HG03135 (cell line): ENCODE data around the gene NFASC.

Source experiments
- ATAC-seq: cut with Tn5 transposase; IDR thresholded peaks from one replicate; pipeline ENCODE4 v1.9.1; 2021; ENCODE audit warnings: mild to moderate bottlenecking, moderate library complexity; ENCODE audit not compliant: unreplicated experiment

The NFASC gene

DNA sequence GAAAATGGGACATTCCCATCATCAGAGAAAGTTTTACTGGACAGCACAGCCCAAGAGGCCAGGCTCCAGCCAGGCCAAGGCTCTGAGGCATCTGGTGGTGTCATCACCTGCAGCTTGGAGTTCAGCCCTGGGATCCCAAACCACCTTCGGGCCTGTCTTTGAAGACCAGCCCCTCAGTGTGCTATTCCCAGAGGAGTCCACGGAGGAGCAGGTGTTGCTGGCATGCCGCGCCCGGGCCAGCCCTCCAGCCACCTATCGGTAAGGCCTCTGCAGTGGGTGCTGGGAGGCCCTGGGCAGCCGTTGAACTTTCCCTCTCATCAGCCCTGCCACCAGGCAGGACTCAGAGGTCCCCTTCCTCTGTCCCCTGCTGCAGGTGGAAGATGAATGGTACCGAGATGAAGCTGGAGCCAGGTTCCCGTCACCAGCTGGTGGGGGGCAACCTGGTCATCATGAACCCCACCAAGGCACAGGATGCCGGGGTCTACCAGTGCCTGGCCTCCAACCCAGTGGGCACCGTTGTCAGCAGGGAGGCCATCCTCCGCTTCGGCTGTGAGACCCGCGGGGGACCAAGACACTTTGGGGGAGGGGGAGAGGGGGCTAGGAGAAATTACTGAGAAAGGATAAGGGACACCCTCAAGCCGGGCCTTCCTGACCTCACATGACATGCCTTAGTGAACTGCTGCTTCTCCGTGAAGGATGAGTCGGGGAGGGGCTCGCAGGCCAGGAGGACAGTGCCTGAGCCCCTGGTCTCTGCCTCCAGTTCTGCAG lies 187.3 kb downstream of the NFASC start:
- ATAC-seq: no peak

DNA sequence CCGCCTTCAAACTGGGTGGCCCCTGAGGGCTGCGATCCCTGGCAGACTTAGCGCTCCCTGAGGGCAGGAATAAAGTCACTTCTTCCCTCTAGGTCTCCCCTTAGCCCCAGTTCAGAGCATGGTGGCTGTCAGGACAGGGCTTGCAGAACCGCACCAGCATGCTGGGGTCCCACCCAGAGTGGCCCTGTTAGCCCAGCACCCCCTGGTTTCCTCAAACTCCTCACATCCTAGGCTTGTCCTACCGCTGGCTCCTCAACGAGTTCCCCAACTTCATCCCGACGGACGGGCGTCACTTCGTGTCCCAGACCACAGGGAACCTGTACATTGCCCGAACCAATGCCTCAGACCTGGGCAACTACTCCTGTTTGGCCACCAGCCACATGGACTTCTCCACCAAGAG lies 188.2 kb downstream of the NFASC start:
- ATAC-seq: no peak

DNA sequence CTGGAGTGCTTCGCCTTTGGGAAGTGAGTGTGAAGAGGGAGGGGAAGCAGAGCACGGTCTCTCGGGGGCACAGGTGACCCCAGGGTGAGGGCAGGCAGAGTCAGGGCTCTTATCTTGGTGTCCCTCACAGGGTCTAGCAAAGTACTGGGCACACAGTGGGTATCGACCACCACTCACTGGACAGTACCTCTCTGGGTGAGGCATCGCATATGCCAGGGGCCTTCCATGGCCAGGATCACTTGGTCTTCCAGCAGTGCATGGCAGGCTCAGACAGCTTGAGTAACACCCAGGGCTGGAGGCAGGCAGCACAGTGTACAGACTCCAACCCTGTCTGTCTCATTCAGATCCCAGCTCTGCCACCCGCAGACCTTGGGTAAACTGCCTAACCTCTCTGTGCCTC lies 189.0 kb downstream of the NFASC start:
- ATAC-seq: no peak

DNA sequence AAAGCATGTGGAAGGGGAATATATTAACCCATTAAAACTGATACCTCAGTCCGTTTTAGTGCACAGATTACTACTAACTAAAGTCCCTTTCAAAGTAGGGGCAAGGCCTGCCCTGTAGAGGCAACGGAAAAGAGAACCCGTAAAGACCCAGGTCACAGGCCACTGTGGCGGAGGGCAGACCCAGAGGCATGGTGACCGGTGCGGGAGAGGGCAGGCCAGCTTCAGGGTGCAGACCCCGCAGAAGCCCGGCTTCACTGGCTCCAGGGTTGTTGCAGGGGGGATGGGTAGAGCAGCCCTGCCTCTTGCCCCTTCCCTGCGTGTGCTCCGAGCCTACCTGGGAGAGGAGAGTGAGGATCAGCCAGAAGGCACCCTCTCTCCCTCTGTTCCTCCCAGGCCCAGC lies 190.1 kb downstream of the NFASC start:
- no peak for ATAC-seq

DNA sequence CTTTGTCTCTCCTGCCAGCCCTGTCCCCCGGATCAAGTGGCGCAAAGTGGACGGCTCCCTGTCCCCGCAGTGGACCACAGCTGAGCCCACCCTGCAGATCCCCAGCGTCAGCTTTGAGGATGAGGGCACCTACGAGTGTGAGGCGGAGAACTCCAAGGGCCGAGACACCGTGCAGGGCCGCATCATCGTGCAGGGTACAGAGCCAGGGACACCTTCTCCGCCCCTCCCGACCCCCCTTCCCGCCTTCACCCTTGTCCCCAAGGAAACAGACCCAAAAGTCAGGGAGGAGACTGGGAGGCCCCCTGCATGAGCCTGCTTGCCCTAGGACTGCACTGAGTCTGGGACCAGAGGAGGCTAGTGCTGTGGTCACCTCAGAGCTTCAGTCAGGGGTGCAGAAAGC lies 190.6 kb downstream of the NFASC start:
- no peak for ATAC-seq

DNA sequence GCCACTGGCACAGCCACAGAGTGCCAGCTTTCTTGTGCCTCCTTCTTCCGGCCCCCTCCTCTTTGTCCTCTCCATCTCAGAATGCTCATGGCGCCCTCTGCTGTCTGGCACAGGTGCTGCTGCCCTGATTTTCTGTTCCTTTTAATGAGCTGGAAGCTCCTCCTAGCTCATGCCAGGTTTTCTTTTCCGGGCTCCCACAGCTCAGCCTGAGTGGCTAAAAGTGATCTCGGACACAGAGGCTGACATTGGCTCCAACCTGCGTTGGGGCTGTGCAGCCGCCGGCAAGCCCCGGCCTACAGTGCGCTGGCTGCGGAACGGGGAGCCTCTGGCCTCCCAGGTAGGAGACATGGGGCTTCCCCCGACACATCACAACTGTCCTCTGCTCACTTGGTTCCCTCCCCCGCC lies 191.0 kb downstream of the NFASC start:
- no peak for ATAC-seq

DNA sequence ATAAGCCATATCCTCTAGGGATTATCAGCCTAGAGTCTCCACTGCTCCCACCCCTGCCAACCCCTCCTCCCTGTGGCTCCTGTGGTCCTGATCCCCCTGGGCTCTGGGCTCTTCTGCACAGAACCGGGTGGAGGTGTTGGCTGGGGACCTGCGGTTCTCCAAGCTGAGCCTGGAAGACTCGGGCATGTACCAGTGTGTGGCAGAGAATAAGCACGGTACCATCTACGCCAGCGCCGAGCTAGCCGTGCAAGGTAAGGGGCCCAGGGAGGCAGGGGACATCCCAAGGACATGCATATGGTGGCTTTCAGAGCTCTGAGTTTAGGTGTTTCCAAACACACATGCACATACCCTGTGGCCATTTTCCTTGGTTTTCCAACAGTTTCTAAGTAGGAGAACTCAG lies 191.7 kb downstream of the NFASC start:
- ATAC-seq: no peak

DNA sequence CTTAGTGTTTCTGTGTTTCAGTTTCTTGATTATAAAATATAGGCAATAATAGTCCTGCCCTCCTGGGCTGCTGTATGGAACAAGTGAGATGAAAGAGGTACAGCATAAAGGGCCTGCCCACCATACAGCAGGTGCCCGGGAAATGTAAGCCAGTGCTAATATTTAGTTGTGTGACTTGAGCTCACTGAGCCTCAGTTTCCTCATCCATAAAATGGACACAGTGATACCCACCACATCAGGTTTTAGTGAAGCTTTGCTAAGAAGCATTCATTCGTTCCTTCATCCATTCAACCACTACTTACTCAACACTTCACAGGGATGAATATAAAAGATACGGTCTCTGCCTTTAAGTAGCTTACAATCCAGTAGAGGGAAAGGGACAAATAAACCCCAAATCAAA lies 192.2 kb downstream of the NFASC start:
- ATAC-seq: no peak

DNA sequence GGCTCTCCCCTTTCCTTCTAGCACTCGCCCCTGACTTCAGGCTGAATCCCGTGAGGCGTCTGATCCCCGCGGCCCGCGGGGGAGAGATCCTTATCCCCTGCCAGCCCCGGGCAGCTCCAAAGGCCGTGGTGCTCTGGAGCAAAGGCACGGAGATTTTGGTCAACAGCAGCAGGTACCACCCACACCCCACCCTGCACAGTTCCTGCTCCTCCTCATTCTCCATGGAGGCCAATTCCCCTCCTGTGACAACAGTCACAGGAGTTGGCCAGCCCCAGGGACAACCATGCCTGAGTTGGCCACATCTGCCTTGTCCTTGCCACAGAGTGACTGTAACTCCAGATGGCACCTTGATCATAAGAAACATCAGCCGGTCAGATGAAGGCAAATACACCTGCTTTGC lies 193.6 kb downstream of the NFASC start:
- ATAC-seq: no peak

DNA sequence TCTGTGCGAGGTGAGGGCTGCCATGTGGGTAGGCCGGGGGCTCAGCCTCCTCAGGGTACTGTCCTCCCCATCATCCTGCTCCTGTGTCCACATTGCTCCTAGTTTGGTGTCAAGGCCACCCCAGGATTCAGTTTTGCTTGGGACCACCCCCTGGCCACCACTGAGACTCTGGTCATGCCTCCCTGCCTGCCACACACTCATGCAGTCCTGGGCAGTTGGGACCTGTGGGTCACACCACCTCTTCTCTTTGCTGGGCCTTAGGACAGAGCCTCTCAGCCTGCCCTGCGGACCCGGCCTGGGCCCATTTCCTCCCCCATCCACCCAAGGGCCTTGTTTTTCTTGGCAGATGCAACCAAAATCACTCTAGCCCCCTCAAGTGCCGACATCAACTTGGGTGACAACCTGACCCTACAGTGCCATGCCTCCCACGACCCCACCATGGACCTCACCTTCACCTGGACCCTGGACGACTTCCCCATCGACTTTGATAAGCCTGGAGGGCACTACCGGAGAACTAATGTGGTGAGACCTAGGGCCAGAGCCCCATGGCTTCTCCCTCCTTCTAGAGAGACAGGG lies 194.2 kb downstream of the NFASC start:
- no peak for ATAC-seq

DNA sequence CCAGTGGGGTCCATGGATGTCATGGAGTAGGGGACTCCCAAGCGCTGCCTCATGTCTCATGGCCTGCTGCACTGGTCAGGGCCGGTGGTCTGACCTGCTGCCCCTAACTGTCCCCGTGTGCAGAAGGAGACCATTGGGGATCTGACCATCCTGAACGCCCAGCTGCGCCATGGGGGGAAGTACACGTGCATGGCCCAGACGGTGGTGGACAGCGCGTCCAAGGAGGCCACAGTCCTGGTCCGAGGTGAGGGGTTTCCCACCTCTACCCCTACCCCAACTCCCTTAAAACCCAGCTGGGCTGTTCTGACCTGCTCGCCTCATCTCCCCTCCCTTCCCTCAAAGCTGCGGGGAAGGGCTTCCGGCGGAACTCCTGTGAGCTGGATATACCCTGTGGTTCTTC lies 195.0 kb downstream of the NFASC start:
- no peak for ATAC-seq

DNA sequence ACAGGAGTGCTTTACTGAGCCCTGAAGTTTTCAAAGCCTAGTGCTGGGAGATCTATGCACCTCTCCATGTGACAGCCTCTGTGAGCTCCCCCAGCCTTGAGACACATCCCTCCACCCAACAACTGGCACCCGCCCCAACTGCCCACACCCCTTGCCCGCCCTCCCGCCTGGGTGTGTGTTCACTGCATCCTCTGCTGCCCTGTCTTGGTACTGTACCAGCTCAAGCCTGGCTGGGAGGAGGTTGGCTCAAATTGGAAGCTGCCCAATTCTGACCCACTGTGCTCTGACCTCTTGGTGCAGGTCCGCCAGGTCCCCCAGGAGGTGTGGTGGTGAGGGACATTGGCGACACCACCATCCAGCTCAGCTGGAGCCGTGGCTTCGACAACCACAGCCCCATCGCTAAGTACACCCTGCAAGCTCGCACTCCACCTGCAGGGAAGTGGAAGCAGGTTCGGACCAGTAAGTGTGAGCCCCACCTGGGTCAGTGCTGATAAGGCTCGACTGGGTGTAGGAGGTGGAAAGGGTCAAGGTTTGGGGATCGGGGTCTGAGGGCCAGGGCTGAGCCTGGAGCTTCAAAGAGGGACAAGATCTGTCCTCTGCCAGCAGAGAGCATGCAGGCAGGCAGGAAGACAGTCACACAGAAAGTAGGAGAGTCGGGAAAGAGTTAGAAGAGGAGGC lies 195.6 kb downstream of the NFASC start:
- ATAC-seq: no peak

DNA sequence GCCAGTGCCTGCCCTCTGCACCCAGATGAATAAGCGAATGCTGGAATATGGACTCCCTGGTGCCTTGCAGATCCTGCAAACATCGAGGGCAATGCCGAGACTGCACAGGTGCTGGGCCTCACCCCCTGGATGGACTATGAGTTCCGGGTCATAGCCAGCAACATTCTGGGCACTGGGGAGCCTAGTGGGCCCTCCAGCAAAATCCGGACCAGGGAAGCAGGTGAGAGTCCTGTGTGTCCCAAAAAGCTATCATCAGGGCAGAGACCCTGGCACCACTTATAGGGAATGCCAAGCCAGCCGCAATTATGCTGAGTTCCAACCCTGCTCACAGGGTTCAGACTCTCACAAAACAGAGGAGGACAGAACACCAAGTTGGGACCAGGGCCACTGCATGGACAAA lies 196.4 kb downstream of the NFASC start:
- no peak for ATAC-seq

DNA sequence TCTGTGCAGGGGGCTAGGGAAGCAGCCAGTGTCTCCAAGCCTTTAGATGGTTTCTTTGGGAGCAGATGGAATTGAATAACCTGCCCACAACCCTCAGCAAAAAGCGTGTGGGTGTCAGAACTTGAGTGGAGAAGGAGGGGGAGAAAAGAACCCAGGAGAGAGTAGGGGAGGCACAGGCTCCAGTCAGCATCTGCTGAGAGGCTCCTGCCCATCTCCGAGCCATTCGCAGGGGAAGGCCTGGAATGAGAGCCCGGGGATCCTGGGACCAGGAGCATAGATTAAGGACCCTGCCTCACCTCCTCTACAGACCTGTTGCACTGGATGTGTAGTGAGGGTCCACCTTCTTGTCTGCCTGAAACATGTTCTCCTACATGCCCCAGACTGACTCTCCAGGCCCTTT lies 197.3 kb downstream of the NFASC start:
- no peak for ATAC-seq

DNA sequence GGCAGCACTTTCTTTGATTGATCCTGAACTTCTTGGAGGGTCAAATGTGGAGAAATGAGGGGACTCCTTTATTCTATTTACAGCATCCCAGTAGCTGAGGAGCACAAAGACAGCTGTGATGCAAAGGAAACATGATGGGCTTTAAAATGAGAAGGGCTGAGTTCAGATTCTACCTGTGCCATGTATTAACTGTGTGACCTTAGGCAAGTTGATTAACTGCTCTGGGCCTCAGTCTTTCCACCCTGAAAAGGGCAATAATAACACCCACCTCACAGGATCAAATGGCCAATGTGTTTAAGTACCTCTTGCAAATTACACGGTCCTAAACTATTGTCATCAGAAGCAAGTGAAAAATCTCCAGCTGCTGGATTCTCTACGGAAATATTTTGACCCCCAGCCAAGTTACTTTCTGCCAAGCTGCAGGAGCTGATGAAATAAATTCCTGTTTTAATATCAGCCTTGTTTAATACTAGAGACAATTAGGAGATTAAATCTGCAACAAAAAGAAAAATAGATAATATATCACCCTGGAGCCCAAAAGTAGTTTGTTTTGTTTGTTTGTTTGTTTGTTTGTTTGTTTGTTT lies 197.9 kb downstream of the NFASC start:
- ATAC-seq: no peak

DNA sequence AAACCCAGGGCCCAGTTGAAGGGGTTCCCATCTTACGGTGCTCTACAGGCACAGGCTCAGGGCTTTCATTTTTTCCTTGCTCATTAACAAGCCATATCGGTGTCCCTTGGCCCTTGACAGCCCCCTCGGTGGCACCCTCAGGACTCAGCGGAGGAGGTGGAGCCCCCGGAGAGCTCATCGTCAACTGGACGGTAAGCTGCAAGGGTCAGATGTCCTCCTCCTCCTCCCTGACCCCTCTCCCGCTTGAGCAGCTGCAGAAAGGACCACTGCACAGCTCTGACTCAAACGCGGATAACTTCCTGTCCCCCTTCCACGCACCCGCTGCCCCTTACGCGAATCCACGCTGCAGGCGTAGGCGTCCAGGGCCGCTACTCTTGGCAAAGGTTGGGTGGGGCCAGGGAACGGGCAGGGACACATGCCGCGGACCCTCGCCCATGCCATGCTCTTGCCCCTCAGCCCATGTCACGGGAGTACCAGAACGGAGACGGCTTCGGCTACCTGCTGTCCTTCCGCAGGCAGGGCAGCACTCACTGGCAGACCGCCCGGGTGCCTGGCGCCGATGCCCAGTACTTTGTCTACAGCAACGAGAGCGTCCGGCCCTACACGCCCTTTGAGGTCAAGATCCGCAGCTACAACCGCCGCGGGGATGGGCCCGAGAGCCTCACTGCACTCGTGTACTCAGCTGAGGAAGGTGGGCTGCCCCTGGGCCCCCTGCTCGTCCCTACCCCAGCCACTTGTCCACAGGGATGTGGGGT lies 198.9 kb downstream of the NFASC start:
- no peak for ATAC-seq

DNA sequence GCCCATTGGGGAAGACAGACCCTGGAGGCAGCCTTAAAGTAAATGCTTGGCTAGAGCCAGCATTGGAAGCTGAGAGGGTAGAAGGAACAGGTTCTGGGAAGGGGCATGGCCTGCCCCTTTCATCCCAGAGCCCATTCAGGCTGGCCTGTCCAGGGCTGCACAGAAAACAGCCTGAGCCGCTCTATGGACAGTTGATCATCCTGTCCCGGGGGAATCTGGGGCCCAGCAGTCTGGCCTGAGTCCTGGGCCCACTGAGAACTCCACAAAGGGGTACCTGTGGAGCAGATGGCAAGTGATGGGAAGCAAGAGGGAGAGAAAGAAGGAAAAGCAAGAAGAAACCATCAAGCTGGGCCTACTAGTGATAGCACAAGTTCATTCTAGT lies 200.4 kb downstream of the NFASC start:
- ATAC-seq: no peak

DNA sequence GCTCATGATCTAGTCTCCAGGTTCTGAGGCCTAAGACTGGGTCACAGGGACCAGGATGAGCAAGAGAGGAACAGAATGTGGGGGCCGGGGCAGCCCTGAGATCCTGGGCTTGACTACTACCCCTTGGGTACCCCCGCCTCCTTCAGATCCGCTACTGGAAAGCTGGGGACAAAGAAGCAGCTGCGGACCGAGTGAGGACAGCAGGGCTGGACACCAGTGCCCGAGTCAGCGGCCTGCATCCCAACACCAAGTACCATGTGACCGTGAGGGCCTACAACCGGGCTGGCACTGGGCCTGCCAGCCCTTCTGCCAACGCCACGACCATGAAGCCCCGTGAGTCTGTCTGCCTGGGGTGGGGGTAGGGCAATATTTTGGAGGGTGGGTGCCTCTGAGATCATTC lies 201.1 kb downstream of the NFASC start:
- ATAC-seq: no peak

DNA sequence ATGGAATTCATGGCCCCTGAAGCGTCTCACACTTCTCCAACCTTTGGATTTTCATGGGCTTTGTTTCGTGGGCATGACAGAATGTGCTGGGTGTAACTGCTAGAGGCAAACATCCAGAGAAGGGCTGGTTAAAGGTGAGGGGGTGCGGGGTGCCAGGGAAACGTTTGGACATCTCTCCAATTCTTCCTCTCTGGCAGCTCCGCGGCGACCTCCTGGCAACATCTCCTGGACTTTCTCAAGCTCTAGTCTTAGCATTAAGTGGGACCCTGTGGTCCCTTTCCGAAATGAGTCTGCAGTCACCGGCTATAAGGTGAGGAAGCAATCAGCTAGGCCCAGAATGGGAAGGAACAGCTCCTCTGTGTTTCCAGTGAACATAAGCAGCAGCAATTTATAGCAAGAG lies 201.6 kb downstream of the NFASC start:
- no peak for ATAC-seq
